Measurements from ENCODE around the gene CRYGN.

The CRYGN gene
- 0.61 to 0.94 reads per million in 2 donors for total RNA-seq

GRCh38 chr7:151439855-151440798, at the start of gene CRYGN:
TSS of gene CRYGN (minus strand) at chr7:151440141. CDS start at chr7:151439917, 224 bp downstream.
- no peak for DNase-seq

- DNase-seq = no peak
Observed at GRCh38 chr7:151489498-151489897, 49.6 kb upstream of the CRYGN start.

GRCh38 chr7:151488096-151488495, 48.2 kb upstream of the CRYGN start:
- no peak for DNase-seq

GRCh38 chr7:151487228-151487627, 47.3 kb upstream of the CRYGN start:
- no peak for DNase-seq

GRCh38 chr7:151486074-151486473, 46.1 kb upstream of the CRYGN start:
- no peak for DNase-seq

GRCh38 chr7:151484971-151485707, 45.2 kb upstream of the CRYGN start:
- no peak for DNase-seq

GRCh38 chr7:151483711-151483983, 43.7 kb upstream of the CRYGN start:
- DNase-seq = no peak

- DNase-seq = no peak
Observed at GRCh38 chr7:151482883-151483710, 43.2 kb upstream of the CRYGN start.

- DNase-seq = peak in 1 of 5 experiments; percentile 30
Observed at GRCh38 chr7:151481650-151482505, 41.9 kb upstream of the CRYGN start.

- no peak for DNase-seq
Observed at GRCh38 chr7:151477867-151478266, 37.9 kb upstream of the CRYGN start.

GRCh38 chr7:151472644-151473380, 32.9 kb upstream of the CRYGN start:
- DNase-seq = no peak

- no peak for DNase-seq
Observed at GRCh38 chr7:151470711-151471110, 30.8 kb upstream of the CRYGN start.

GRCh38 chr7:151469281-151469680, 29.3 kb upstream of the CRYGN start:
- no peak for DNase-seq

- DNase-seq = no peak
Observed at GRCh38 chr7:151468217-151469018, 28.5 kb upstream of the CRYGN start.

- DNase-seq = no peak
Observed at GRCh38 chr7:151465169-151465568, 25.2 kb upstream of the CRYGN start.

GRCh38 chr7:151462306-151462779, 22.4 kb upstream of the CRYGN start:
- no peak for DNase-seq

- DNase-seq = no peak
Observed at GRCh38 chr7:151461942-151462230, 21.9 kb upstream of the CRYGN start.

GRCh38 chr7:151461096-151461941, 21.4 kb upstream of the CRYGN start:
- no peak for DNase-seq

- DNase-seq = no peak
Observed at GRCh38 chr7:151460474-151460855, 20.5 kb upstream of the CRYGN start.
